ENCODE data around the gene ATP10A. TPM values are rescaled to one million over a fixed set of nuclear protein-coding genes. Genes with fewer than 3 reads are reported as not detected.
A peak's percentile ranks its signal among the peaks of the same experiment; 100 is the strongest.

Gene ATP10A
- total and polyA plus RNA-seq, 8 donors = 0.04 to 1.2 (median 0.41) TPM

DNA sequence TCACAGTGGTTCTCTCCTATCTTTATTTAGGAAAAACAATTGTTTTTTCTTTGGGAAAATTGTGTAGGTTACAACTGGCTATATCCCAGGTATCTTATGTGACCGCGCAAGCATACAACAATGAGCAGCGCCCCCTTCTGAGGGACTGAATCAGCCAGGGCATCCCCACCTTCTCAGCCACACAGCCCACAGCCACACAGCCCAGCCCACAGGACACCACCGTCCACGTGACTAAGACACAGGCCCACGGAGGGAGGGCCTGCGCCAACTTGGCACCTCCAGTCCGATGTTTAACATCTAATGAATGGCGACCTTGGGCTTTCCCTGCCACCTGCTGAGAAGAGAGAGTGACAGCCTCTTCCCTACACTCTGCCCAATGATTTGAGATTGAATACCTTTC, 68.1 kb downstream of the ATP10A start:
- ATAC-seq = no peak
- FAIRE-seq = no peak
- 52 to 64% methylated on average over 9 of the region's 9 CpGs for WGBS, 2 donors
- Histone ChIP-seq H3K4me1 (no peaks in the 10 kb centered on the region), H3K36me3 (no peaks in the 10 kb centered on the region), H3K27me3 (no peaks in the 10 kb centered on the region), H3K4me3 (no peak overlapping the region), H3K27ac (no peak overlapping the region), H3K9me3 (no peaks in the 10 kb centered on the region)
- TF ChIP-seq, protein P1, sequence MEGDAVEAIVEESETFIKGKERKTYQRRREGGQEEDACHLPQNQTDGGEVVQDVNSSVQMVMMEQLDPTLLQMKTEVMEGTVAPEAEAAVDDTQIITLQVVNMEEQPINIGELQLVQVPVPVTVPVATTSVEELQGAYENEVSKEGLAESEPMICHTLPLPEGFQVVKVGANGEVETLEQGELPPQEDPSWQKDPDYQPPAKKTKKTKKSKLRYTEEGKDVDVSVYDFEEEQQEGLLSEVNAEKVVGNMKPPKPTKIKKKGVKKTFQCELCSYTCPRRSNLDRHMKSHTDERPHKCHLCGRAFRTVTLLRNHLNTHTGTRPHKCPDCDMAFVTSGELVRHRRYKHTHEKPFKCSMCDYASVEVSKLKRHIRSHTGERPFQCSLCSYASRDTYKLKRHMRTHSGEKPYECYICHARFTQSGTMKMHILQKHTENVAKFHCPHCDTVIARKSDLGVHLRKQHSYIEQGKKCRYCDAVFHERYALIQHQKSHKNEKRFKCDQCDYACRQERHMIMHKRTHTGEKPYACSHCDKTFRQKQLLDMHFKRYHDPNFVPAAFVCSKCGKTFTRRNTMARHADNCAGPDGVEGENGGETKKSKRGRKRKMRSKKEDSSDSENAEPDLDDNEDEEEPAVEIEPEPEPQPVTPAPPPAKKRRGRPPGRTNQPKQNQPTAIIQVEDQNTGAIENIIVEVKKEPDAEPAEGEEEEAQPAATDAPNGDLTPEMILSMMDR (IDR thresholded peaks at IDR 0.05) = no peak
- intact Hi-C loops (cut with DNase I) = no loop called here
- DNase-seq = no peak

DNA sequence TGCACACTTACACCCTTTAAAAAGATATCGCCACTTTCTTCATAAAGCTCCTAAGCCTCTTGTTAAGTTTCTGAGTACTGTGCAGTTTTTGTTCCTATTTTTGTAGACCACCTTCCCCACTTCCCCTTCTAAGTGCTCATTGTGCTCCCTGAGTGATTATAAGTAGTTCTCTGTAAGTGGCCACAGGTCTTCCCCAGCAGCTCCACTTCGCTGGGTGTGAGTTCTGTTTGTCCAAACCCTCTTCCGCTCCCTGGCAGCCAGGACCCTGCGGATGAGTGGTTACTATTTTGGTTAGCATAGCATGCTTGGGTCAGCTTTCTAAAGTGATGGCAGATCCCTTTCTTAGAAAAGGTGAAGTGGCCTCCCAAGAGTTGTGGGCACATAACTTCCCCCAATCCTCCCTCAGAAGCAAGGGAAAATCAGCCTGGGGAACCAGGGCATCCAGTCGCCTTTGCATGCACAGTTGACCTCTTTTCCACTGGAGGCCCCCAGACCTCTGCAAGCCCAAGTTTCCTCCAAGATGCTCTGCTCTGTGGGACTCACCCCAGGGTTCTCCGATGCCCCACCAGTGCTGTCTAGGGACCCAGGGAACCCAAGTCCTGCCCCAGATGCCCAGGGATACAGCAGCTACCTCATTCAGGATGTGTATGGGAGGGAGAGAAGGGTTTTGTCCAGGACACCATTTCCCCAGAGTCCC, 69.6 kb downstream of the ATP10A start:
- no peaks in the 10 kb centered on the region for H3K36me3 ChIP-seq
- no peak overlapping the region for H3K4me3 ChIP-seq
- no peak overlapping the region for H3K27ac ChIP-seq
- H3K4me1 ChIP-seq = no peaks in the 10 kb centered on the region
- H3K9me3 ChIP-seq = no peaks in the 10 kb centered on the region
- TF ChIP-seq, protein P1 (IDR thresholded peaks at IDR 0.05) = no peak
- no peak for FAIRE-seq
- H3K27me3 ChIP-seq = no peaks in the 10 kb centered on the region
- intact Hi-C loops (cut with DNase I) = no loop called here
- ATAC-seq = peak in 2 of 4 donors; percentile 31 to 68
- no peak for DNase-seq
- 69 to 78% methylated on average over 6 of the region's 6 CpGs for WGBS, 2 donors

DNA sequence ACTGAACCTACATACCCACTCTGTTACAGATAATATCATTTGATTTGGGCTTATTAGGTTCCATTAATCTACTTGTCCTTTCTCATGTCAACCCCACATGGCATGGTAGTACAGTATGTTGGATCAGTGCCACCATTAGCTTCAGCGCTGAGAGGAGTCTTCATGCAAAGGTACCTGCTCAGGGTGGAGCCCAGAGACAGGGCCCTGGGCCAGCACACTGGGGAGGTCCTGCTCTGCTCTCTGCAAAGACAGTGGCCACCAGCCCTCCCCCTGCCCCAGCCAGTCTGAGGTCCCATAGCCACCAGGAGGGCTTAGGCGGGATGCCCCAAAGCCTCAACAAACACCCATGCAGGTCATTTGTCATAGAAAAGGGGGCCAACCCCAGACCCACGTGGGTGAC, 71.0 kb downstream of the ATP10A start:
- TF ChIP-seq, protein P1 (IDR thresholded peaks at IDR 0.05) = no peak
- FAIRE-seq = no peak
- DNase-seq = no peak
- no peak overlapping the region for H3K4me3 ChIP-seq
- WGBS, 2 donors = 27 to 51% methylated on average over 3 of the region's 3 CpGs
- no peaks in the 10 kb centered on the region for H3K36me3 ChIP-seq
- no peaks in the 10 kb centered on the region for H3K27me3 ChIP-seq
- intact Hi-C loops (cut with DNase I) = no loop called here
- no peak overlapping the region for H3K27ac ChIP-seq
- no peaks in the 10 kb centered on the region for H3K4me1 ChIP-seq
- no peaks in the 10 kb centered on the region for H3K9me3 ChIP-seq
- no peak for ATAC-seq

GRCh38 chr15:25790000-25790660, 73.0 kb downstream of the ATP10A start:
- TF ChIP-seq, protein P1 (IDR thresholded peaks at IDR 0.05) = no peak
- DNase-seq = peak in 1 of 6 donors; percentile 7
- Histone ChIP-seq H3K4me1 (no peaks in the 10 kb centered on the region), H3K4me3 (no peak overlapping the region), H3K27me3 (no peaks in the 10 kb centered on the region), H3K36me3 (no peaks in the 10 kb centered on the region), H3K27ac (no peak overlapping the region), H3K9me3 (no peaks in the 10 kb centered on the region)
- WGBS, 2 donors = 63 to 74% methylated on average over 7 of the region's 7 CpGs
- FAIRE-seq = no peak
- peak in 3 of 4 donors; percentile 54 to 59 (median 55) for ATAC-seq
- intact Hi-C loops (cut with DNase I) = no loop called here

DNA sequence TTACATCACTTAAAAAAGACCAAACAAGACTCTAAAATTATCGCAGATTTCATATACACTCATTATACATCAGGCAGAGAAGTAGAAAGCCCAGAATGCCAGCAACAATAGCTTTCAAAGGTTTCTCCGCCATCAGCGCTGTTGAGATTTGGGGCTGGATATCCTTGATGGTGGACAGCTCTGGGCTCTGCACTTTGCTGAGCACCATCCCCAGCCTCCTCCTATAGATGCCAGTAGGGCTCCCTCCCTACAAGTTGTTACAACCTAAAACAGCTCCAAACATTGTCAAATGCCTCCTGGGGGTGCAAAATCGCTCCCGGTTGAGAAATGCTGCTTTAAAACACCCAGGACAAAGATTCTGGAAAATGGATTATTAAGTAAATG, 73.5 kb downstream of the ATP10A start:
- ATAC-seq = no peak

More for the DNA sequence above, 73.5 kb downstream of the ATP10A start:
- no peak for FAIRE-seq
- 66 to 73% methylated on average over 5 of the region's 5 CpGs for WGBS, 2 donors
- Histone ChIP-seq H3K36me3 (no peaks in the 10 kb centered on the region), H3K27ac (no peak overlapping the region), H3K4me1 (no peaks in the 10 kb centered on the region), H3K9me3 (no peaks in the 10 kb centered on the region), H3K27me3 (no peaks in the 10 kb centered on the region), H3K4me3 (no peak overlapping the region)
- intact Hi-C loops (cut with DNase I) = no loop called here
- TF ChIP-seq, protein P1 (IDR thresholded peaks at IDR 0.05) = no peak
- no peak for DNase-seq
